ENCODE measurements around the gene KPNA1.
A peak's percentile ranks its signal among the peaks of the same experiment; 100 is the strongest.

Gene KPNA1

DNA sequence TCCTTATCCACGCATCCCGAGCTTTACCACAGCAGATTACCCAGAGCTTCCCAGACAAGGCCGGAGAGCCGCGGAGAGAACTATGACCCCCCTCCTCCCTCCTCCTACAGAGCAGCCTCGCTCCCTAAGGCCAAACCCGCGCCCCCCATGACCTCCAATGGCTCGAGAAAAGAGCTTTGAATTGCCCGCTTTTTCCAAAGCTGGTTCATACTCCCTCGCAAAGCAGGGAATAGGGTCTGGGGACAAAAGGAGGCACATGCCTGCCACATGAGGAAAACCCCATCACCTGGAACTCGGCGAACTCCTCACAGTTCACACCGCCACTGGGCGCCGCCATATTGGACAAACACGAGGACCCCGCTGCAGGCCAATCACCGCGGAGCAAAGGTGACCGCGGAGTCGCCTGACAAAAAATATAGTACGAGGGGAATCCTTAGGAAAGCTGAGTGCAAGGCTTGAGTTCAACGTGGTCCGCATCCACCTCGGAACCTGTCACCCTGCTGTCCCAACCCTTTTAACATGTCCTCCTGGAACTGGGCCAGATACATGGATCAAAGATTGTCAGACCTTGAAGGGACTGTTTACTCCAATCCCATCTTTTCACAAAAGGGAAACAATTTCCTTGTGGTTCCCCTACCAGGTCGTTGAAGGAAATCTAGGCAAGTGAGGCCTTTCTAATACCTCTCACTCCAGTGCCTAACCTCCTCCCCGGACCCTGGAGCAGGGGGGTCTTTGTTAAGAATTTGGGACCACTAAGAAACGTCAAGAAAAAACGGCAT, 131.7 kb downstream of the KPNA1 start, which contains the start of gene MIX23:
Gene MIX23 (minus strand): TSS at position 344 of the 779 bp plus-strand sequence. CDS start 7 bp downstream, at position 337.
- H4K20me1 ChIP-seq (ENCODE audit: insufficient read depth, low read length): no peaks in the 10 kb centered on the region
- H3K27ac ChIP-seq (ENCODE audit: low read length): peak within 1 kb of the TSS; percentile 69
- peak within 1 kb of the TSS; percentile 98 for H3K4me2 ChIP-seq (ENCODE audit: low read length)
- H3K79me2 ChIP-seq (ENCODE audit: low read length): peaks cover 95% of the 10 kb centered on the region
- H3K27me3 ChIP-seq (ENCODE audit: low read depth, low read length): no peaks in the 10 kb centered on the region
- H2AFZ ChIP-seq (ENCODE audit: low read depth, low read length): peak within 1 kb of the TSS; percentile 86
- peaks cover 43% of the 10 kb centered on the region for H3K36me3 ChIP-seq (replicated peaks; ENCODE audit: low read depth, low read length)
- H3K4me1 ChIP-seq (ENCODE audit: low read length): peaks cover 49% of the 10 kb centered on the region
- TF ChIP-seq EZH2phosphoT487 (IDR thresholded peaks at IDR 0.05; ENCODE audit: low read depth): no peak
- TF ChIP-seq, protein P1, sequence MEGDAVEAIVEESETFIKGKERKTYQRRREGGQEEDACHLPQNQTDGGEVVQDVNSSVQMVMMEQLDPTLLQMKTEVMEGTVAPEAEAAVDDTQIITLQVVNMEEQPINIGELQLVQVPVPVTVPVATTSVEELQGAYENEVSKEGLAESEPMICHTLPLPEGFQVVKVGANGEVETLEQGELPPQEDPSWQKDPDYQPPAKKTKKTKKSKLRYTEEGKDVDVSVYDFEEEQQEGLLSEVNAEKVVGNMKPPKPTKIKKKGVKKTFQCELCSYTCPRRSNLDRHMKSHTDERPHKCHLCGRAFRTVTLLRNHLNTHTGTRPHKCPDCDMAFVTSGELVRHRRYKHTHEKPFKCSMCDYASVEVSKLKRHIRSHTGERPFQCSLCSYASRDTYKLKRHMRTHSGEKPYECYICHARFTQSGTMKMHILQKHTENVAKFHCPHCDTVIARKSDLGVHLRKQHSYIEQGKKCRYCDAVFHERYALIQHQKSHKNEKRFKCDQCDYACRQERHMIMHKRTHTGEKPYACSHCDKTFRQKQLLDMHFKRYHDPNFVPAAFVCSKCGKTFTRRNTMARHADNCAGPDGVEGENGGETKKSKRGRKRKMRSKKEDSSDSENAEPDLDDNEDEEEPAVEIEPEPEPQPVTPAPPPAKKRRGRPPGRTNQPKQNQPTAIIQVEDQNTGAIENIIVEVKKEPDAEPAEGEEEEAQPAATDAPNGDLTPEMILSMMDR (IDR thresholded peaks at IDR 0.05; ENCODE audit: low read depth, low read length): no peak
- peak within 1 kb of the TSS; percentile 93 for H3K4me3 ChIP-seq (ENCODE audit: low read length)
- peak within 1 kb of the TSS; percentile 83 for H3K9ac ChIP-seq (ENCODE audit: low read length)
- H3K9me3 ChIP-seq (ENCODE audit: insufficient read depth, low read length): no peaks in the 10 kb centered on the region

DNA sequence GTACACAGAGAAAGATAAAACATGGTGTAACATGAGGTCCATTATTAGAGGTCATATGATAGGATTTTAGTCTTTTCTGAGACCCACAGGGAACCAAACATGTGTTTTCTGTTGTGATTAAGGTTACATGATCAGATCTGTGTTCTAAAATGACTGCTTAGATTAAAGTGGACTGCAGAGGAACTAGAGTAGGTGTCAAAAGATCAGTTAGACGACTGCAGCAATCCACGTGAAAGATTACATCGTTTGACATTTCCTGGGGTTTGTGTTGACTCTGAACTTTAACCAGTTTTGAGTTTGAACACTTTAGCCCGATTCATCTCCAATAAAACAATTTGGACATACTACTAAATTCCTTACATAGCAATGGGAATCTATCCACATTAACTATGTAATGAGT, 136.8 kb downstream of the KPNA1 start:
- Histone ChIP-seq H3K36me3 (replicated peaks; ENCODE audit: low read depth, low read length) (peaks cover 23% of the 10 kb centered on the region), H4K20me1 (ENCODE audit: insufficient read depth, low read length) (no peaks in the 10 kb centered on the region), H3K79me2 (ENCODE audit: low read length) (peaks cover 80% of the 10 kb centered on the region), H3K9me3 (ENCODE audit: insufficient read depth, low read length) (no peaks in the 10 kb centered on the region), H3K4me2 (ENCODE audit: low read length) (no peak overlapping the region), H3K4me1 (ENCODE audit: low read length) (peaks cover 25% of the 10 kb centered on the region), H3K27ac (ENCODE audit: low read length) (no peak overlapping the region), H3K4me3 (ENCODE audit: low read length) (no peak overlapping the region), H3K27me3 (ENCODE audit: low read depth, low read length) (no peaks in the 10 kb centered on the region), H2AFZ (ENCODE audit: low read depth, low read length) (no peak overlapping the region), H3K9ac (ENCODE audit: low read length) (no peak overlapping the region)
- TF ChIP-seq, protein P1 (IDR thresholded peaks at IDR 0.05; ENCODE audit: low read depth, low read length): no peak
- no peak for TF ChIP-seq EZH2phosphoT487 (IDR thresholded peaks at IDR 0.05; ENCODE audit: low read depth)

DNA sequence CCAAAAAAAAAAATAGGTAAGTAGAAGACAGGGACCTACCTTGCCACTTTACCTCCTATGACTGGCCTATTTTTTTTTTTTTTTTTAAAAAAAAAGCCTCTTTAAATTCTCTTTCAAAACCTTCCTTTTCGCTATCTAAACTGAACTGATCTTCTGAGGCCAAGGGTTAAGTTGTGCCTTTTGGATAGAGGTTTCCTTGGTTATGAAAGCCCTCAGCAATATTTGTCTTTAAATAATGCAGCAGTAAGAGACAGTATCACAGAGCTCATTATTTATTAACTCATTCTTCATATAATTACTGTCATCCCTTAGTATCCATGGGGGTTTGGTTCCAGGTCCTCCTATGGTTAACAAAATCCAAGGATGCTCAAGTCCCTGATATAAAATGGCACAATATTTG, 140.7 kb downstream of the KPNA1 start:
- H3K4me2 ChIP-seq (ENCODE audit: low read length): no peak overlapping the region
- no peaks in the 10 kb centered on the region for H3K4me1 ChIP-seq (ENCODE audit: low read length)
- no peak overlapping the region for H3K27ac ChIP-seq (ENCODE audit: low read length)
- H3K9ac ChIP-seq (ENCODE audit: low read length): no peak overlapping the region
- H3K9me3 ChIP-seq (ENCODE audit: insufficient read depth, low read length): no peaks in the 10 kb centered on the region
- H3K4me3 ChIP-seq (ENCODE audit: low read length): no peak overlapping the region
- peaks cover 21% of the 10 kb centered on the region for H3K36me3 ChIP-seq (replicated peaks; ENCODE audit: low read depth, low read length)
- no peaks in the 10 kb centered on the region for H4K20me1 ChIP-seq (ENCODE audit: insufficient read depth, low read length)
- H2AFZ ChIP-seq (ENCODE audit: low read depth, low read length): no peak overlapping the region
- TF ChIP-seq EZH2phosphoT487 (IDR thresholded peaks at IDR 0.05; ENCODE audit: low read depth): no peak
- TF ChIP-seq, protein P1 (IDR thresholded peaks at IDR 0.05; ENCODE audit: low read depth, low read length): no peak
- peaks cover 46% of the 10 kb centered on the region for H3K79me2 ChIP-seq (ENCODE audit: low read length)
- H3K27me3 ChIP-seq (ENCODE audit: low read depth, low read length): no peaks in the 10 kb centered on the region
